Psoas muscle (tissue), 8 donors: ENCODE data around the gene ARHGAP10. TPM values are rescaled to one million over a fixed set of nuclear protein-coding genes. Genes with fewer than 3 reads are reported as not detected.

Experiments used
- ATAC-seq, 4 donors: fragments of 200-7000 bp; cut with Tn5 transposase; one replicate each; pipeline ENCODE4 v1.9.1; 2020; ENCODE audit warnings: moderate library complexity in 3 of 4, mild to moderate bottlenecking in 2 of 4
- DNase-seq, 2 donors: peaks; one replicate each; pipeline ENCODE4 v3.0.0-alpha.2; 2020
- H3K27ac ChIP-seq: fragments of 200-600 bp; one replicate; pipeline ENCODE4 v1.8.0; 2022
- H3K27me3 ChIP-seq, 3 donors: fragments of 200-600 bp in 1 of 3; one replicate each; pipeline versions ENCODE4 v1.6.1 to v1.8.0; 2013 to 2022; ENCODE audit warnings: low read length in 2 of 3, mild to moderate bottlenecking in 2 of 3, moderate library complexity in 1 of 3; ENCODE audit not compliant: insufficient read depth in 3 of 3
- H3K36me3 ChIP-seq, 2 donors: fragments of 200-600 bp in 1 of 2; one replicate each; pipeline versions ENCODE4 v1.6.1 to v1.8.0; 2013 to 2022; ENCODE audit warnings: low read depth in 1 of 2, mild to moderate bottlenecking in 1 of 2, moderate library complexity in 1 of 2; ENCODE audit not compliant: insufficient read depth in 1 of 2
- H3K4me1 ChIP-seq: fragments of 200-600 bp; one replicate; pipeline ENCODE4 v1.8.0; 2022
- H3K4me3 ChIP-seq: fragments of 200-600 bp; one replicate; pipeline ENCODE4 v1.8.0; 2022; ENCODE audit warnings: mild to moderate bottlenecking
- H3K9me3 ChIP-seq: fragments of 200-600 bp; one replicate; pipeline ENCODE4 v1.8.0; 2022
- WGBS, 3 donors: extraction: QIAGEN DNeasy Blood & Tissue Kit; methylation state at CpG; one replicate each; pipeline versions ENCODE4 v1.1.6 to v1.1.7; 2013; 5-methylcytosine and 5-hydroxymethylcytosine counted together
- intact Hi-C, 2 donors: fragments of 100-400 bp; cut with DNase I; formaldehyde crosslinking; loops; one replicate each; pipeline versions ENCODE4 v1.11.0 to v1.14.2; 2022
- polyA plus RNA-seq, 3 donors: library from polyadenylated mRNA; stranded (reverse); fragments of 200-250 nt; gene quantifications; one replicate each; pipeline ENCODE4 v1.2.3, GENCODE V29; 2013
- total RNA-seq, 4 donors: library from RNA; stranded (reverse); fragmentation: NEBNext Ultra II Directional in 2 of 4; extraction: Animal tissue kit (Norgen Biotek cat#: 25700) in 2 of 4; gene quantifications; one replicate each; pipeline versions ENCODE4 v1.2.1 to v1.2.4, GENCODE V29; 2021 to 2023
- TF ChIP-seq, protein P1 (sequence below): fragments of 200-600 bp; IDR thresholded peaks from one replicate; pipeline ENCODE4 v1.8.0; 2022; ENCODE audit warnings: antibody characterized with exemption
- donor health status: healthy with polysubstance abuse.
- donor health status: DM: no; HTN: no; CAD: no; lungs with moderate emphysema.
- donor health status: Bipolar disorder and iron deficiency.
- donor health status: healthy.
- donor health status: DM: yes; HTN: yes; CAD: no.
- donor health status: DM: no; HTN: no; CAD: no.
- donor health status: DM: no; HTN: no; CAD: no.
- donor health status: DM: yes; HTN: yes; CAD: no.

ARHGAP10 gene
- total and polyA plus RNA-seq, 7 donors, result 28.8 to 43.5 (median 34.0) TPM

- H3K4me3 ChIP-seq, result no peak overlapping the region
- intact Hi-C loops, result loop anchor here in 1 of 2 donors (5.0 to 10.0 kb wide), 2 partner anchors 102 to 220 kb away; partner anchors contain the start of gene ARHGAP10
- no peak for DNase-seq
- WGBS, 3 donors, result 52 to 85% (median 66%) methylated on average over 2 to 3 of the region's 3 CpGs
- no peak for ATAC-seq
- no peaks in the 10 kb centered on the region for H3K9me3 ChIP-seq
- H3K4me1 ChIP-seq, result peaks cover 59% of the 10 kb centered on the region
- TF ChIP-seq, protein P1, sequence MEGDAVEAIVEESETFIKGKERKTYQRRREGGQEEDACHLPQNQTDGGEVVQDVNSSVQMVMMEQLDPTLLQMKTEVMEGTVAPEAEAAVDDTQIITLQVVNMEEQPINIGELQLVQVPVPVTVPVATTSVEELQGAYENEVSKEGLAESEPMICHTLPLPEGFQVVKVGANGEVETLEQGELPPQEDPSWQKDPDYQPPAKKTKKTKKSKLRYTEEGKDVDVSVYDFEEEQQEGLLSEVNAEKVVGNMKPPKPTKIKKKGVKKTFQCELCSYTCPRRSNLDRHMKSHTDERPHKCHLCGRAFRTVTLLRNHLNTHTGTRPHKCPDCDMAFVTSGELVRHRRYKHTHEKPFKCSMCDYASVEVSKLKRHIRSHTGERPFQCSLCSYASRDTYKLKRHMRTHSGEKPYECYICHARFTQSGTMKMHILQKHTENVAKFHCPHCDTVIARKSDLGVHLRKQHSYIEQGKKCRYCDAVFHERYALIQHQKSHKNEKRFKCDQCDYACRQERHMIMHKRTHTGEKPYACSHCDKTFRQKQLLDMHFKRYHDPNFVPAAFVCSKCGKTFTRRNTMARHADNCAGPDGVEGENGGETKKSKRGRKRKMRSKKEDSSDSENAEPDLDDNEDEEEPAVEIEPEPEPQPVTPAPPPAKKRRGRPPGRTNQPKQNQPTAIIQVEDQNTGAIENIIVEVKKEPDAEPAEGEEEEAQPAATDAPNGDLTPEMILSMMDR, result no peak
- peak overlapping the region; percentile 84 for H3K27ac ChIP-seq
- no peaks in the 10 kb centered on the region for H3K36me3 ChIP-seq
- no peaks in the 10 kb centered on the region for H3K27me3 ChIP-seq
These were observed 102.6 kb downstream of the ARHGAP10 start for GRCh38 chr4:147834480-147834879.

- Histone ChIP-seq H3K36me3 (no peaks in the 10 kb centered on the region), H3K4me1 (peaks cover 56% of the 10 kb centered on the region), H3K4me3 (no peak overlapping the region), H3K27me3 (no peaks in the 10 kb centered on the region), H3K9me3 (no peaks in the 10 kb centered on the region), H3K27ac (peak overlapping the region; percentile 55)
- 71 to 80% (median 72%) methylated on average over 6 of the region's 6 CpGs for WGBS, 3 donors
- intact Hi-C loops, result loop anchor here in 1 of 2 donors (10.0 kb wide), 1 partner anchor 218 kb away; no protein-coding TSS in a partner anchor
- ATAC-seq, result no peak
- DNase-seq, result no peak
- TF ChIP-seq, protein P1, result no peak
These were observed 104.9 kb downstream of the ARHGAP10 start for GRCh38 chr4:147836807-147837206.

DNA sequence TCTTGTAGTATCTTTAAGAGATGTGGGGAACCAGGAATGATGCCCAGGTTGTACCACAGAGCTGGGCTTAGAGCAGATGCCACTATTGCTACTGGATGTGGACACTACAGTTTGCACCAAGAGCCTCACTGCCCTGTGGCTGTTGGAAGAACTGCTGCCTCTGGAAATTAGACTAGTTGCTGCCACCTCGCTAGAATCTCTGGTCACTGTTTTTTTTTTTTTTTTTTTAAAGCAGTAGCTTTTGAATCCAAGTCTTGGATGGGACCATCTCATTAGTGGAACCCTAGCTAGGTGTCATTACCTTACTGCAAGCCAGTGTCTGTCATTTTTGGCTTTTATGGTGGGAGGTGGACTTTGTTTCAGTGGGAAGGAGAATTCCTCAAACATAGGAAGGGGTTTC is 105.5 kb downstream of the ARHGAP10 start:
- Histone ChIP-seq H3K9me3 (no peaks in the 10 kb centered on the region), H3K27ac (no peak overlapping the region), H3K36me3 (no peaks in the 10 kb centered on the region), H3K27me3 (no peaks in the 10 kb centered on the region), H3K4me1 (peaks cover 56% of the 10 kb centered on the region), H3K4me3 (no peak overlapping the region)
- peak; percentile 60 to 80 (median 76) for ATAC-seq
- DNase-seq, result no peak
- 38 to 80% (median 40%) methylated on average over 1 of the region's 1 CpG for WGBS, 3 donors
- intact Hi-C loops, result loop anchor here in 1 of 2 donors (10.0 kb wide), 1 partner anchor 217 kb away; no protein-coding TSS in a partner anchor
- TF ChIP-seq, protein P1, result peak; percentile 23

- whole genome bisulfite sequencing, 3 donors, result 88 to 100% (median 99%) methylated on average over 1 of the region's 1 CpG
- TF ChIP-seq, protein P1, result no peak
- Histone ChIP-seq H3K27me3 (no peaks in the 10 kb centered on the region), H3K4me1 (peaks cover 56% of the 10 kb centered on the region), H3K36me3 (no peaks in the 10 kb centered on the region), H3K27ac (no peak overlapping the region), H3K9me3 (no peaks in the 10 kb centered on the region), H3K4me3 (no peak overlapping the region)
- ATAC-seq (no peak), DNase-seq (no peak)
- intact Hi-C loops, result loop anchor here in 1 of 2 donors (10.0 kb wide), 1 partner anchor 217 kb away; no protein-coding TSS in a partner anchor
These were observed 106.0 kb downstream of the ARHGAP10 start for GRCh38 chr4:147837854-147838253.

- intact Hi-C loops, result loop anchor here in 1 of 2 donors (10.0 kb wide), 1 partner anchor 216 kb away; no protein-coding TSS in a partner anchor
- Histone ChIP-seq H3K9me3 (no peaks in the 10 kb centered on the region), H3K4me1 (peaks cover 63% of the 10 kb centered on the region), H3K36me3 (no peaks in the 10 kb centered on the region), H3K27me3 (no peaks in the 10 kb centered on the region), H3K27ac (no peak overlapping the region), H3K4me3 (no peak overlapping the region)
- DNase-seq, result no peak
- no peak for ATAC-seq
- TF ChIP-seq, protein P1, result no peak
- WGBS, 3 donors, result 50 to 76% (median 59%) methylated on average over 2 of the region's 2 CpGs
These were observed 107.3 kb downstream of the ARHGAP10 start for GRCh38 chr4:147839200-147839599.
